GM21825 (cell line): Measurements from ENCODE around the gene DOCK1.

Experiments
- ATAC-seq: cut with Tn5 transposase; IDR thresholded peaks from one replicate; pipeline ENCODE4 v1.9.1; 2021; ENCODE audit warnings: mild to moderate bottlenecking, moderate library complexity; ENCODE audit not compliant: unreplicated experiment

The DOCK1 gene

DNA sequence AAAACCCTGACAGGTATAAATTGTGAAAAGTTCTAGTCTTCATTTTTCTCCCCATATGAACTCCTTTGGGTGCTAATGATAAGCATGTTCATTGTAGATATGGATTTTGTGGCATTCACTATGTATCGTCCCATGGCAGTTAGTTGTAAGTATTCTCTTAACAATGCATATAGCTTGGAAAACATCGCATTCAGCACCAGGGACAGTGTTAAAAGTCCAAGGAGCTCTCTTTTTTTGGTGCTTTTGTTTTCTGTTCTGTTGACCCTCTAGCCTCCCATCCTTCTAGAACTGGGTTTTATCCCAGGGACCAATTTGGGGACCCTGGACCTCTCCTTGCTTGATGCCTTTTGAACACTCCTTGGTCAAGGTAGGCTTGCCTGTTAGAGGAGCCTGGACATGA, 253.4 kb downstream of the DOCK1 start:
- ATAC-seq = no peak

DNA sequence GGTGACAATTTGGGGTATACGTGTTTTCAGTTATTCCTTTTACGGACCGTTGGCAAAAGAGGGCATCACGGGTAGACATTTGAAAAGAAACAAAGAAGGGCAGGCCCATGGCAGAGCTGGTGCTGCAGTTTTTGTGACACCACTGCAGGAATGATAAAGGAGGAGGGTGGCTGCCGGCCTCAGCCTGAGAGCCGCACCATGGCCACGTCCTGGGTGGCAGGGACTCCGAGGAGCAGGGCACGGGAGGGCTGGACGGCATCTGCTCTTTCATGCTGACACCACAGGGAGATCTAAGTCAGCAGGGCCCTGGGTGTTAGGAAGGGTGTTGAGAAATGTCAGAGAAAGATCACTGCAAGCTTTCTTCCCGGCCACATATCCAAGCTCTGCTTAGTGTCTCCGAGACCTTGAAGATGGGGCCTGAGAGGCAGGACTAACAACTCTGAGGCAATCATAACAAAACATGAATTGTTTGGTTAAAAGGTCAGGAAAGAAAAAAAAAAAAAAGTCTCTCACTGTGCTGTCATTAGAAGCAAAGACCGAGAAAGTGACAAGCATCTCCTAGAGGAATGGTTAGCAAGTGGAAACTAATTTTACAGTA, 254.5 kb downstream of the DOCK1 start:
- ATAC-seq = no peak

DNA sequence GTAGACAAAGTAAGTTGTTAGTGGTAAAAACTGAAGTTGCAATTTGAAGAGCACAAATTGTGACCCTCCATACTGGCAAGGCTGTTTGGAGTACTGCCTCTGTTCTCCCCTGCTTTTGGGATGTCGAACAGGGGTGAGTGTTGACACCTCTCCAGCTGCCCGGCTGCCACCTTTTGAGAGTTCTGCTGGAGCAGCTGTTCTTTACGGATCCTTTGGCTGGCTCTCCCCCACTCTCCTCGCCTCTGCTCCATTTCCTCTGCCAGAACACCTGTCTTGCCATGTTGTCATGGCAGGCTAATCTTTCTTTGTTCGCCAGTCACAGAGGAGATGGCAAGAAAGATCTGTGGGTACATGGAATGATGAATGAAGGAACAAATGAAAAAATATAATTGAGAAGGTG, 256.3 kb downstream of the DOCK1 start:
- ATAC-seq = no peak

DNA sequence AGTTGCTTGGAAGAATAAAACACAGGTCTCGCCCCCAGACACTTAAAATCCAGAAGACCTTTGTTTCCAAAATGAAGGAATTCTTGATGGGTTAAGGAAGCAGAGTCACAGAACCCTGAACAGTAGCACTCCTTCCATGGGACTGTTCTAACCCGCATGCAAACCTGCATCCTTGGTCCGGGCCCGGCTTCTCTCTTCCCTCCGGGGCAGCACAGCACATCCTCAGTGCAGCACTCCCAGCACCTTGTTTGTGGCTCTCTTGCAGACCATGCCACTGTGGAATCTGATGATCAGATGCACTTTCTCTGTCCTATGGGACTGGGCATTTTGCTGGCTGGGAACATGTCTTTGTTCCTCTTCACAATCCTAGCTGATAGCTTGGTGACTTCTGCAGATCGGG, 257.6 kb downstream of the DOCK1 start:
- ATAC-seq = no peak

DNA sequence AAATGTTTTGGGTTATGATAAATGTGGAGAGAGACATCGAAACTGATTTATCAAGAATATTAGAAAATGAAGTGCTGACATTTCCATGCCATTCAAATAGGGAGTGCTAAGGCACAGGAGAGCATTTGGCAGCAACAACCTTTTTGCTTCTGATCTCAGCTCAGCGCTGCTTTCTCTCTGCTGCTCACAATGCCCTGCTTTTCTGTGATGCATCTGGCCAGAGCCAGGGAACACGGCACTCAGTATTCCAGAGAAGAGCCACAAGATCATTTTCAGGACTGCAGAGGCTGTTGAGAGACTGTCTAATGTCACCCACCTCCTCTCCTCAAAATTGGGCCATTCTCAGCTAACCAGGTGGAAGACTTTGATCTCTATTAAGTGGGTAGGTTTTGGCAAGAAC, 263.0 kb downstream of the DOCK1 start:
- no peak for ATAC-seq

DNA sequence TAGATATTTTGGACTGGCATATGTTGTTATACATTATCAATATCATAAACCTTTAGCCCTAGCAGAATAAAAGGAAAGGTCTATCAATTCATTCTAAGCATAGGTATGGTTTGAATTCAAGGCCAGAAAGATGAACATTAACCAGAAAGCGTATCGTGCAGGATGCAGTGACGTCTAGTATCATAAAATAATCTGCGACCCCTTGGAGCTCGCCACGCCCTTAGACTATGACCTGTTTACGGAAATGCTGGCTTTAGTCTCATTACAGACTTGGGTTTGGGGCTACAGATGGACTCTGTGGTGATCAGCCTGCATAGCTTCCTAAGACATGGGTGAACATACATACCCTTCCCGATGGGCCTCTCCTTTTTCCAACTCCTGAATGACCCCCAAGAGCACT, 269.6 kb downstream of the DOCK1 start:
- no peak for ATAC-seq

DNA sequence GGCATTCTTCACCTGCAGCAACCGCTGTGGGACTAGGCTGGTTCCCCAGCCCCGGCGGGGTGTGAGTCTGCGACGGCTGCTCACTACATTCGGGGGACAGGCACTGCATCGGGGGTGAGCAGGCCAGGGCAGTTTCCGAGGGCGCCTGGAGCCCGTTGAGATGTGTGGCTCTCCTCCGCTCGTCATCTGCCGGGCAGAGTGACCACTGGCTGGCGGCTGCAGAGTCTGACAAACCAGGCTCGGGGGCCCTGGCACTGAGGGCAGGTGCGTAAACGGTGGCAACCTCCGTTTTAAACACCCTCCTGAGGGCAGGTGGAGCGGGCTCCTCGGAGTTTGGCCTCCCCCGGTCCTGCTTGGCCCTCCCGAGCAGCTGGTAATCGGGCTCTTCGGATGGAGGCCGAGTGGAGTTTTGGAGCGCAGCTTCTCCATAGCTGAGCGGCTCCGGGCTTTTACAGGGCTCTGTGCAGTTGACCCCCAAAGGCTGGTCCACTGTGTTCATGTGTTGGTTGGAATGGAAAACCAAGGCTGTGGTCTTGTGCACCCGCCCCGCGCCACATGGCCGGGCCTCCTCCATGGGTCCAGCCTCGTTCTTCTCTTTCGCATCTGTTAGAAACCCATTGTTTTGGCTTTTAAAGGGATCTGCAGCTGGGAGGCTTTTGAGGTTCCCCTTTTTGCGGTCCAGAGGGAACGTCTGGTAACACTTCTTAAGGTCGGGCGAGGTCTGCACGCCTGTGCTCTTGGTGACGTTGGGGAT, 270.3 kb downstream of the DOCK1 start:
- ATAC-seq = no peak

DNA sequence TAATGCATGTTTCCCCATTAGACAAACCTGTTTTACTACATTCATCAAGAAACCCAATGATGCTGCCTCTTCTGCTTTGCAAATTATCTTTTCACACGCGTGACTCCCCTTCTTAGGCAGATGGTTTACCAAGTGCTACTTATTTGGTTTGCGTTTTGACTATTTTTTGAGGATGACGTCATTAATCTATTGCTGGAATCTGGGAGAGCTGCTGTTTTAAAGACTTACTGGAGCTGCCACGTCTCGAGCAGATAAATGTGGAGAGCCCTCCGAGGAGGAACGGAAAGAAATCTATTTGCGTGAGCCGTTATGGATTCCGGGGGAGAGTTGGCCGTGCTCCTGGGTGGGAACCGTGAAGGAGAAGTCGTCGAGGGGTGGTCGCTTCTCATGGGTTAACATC, 271.4 kb downstream of the DOCK1 start:
- ATAC-seq = no peak

DNA sequence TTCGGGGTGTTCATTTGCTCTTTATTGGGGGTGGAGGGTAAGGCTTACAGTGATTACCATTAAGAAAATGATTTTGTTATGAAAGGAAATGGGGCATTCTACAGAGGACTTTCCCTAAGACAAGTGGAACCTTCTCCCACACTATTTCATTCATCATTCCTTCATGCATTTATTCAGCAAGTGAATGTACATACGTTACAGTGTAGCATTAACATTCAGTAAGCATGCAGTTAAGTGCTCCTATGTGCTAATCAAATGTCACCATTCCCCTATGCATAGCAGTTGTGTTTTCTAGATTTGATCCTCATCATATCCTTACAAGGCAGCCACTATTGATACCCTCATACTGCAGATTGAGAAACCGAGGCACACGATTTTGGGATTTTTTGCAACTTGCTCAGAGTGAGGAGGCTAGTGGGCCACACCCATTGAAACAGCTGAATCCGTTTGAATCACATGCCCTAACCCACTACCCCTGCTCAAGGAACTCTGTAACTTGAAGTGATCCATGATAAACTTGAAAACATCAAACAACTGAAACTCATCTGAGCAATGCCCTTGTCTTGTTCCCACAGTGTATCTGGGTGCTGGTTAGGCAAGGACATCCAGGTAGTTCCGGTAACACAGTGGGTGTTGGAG, 274.5 kb downstream of the DOCK1 start:
- ATAC-seq = no peak

DNA sequence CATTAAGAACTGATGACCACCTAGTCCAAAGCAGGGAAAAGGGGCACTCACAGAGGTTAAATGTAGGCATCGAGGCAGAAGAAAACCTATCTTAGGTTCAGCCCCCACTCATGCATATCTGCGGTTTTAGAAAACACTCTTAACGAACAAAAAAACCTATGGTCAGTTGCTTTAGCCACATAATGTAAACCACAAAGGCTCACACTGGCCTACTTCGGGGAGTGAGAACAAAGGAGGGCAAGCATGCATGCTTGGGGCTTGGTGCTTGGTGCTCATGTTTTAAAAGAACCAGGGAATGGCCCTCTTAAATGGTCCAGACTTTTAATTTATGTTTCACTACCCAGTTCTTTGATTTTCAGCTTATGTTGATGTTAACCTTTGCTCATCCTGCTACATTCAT, 276.9 kb downstream of the DOCK1 start:
- no peak for ATAC-seq

DNA sequence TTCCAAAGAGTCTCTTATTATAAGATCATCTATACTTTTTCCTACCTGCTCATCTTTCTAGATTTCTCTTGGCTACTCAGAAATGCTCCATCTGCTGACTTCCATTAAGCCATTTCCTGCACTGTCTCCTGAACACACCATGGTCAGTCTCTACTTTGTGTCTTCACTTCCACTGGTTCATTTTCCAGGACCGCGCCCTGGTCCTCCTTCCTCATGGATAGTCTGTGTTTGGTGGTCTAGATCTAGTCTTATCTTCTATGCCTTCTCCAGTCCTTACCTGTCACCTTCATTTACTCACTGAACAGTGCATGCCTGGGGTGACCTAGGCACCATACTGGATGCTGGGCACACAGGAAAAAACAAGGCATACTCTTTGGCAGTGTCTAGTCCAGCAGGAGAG, 279.4 kb downstream of the DOCK1 start:
- no peak for ATAC-seq

DNA sequence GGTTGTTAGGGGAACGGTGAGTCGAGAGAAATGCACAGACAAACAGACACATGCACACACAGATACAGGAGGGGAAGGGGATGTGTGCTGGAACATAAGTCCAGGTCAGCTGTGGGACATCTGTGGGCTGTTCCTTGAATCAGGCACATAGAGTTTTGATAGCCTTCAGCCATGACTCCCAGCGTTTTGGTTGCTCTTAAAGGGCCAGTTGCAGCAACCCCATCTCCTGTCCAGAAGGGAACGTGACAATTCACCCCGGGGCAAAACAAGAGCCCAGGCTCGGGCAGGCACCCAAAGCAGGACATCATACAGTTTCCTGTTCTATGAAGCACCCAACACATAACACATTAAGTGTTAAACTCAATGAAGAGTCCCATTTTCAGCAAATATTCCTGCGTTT, 281.6 kb downstream of the DOCK1 start:
- no peak for ATAC-seq

DNA sequence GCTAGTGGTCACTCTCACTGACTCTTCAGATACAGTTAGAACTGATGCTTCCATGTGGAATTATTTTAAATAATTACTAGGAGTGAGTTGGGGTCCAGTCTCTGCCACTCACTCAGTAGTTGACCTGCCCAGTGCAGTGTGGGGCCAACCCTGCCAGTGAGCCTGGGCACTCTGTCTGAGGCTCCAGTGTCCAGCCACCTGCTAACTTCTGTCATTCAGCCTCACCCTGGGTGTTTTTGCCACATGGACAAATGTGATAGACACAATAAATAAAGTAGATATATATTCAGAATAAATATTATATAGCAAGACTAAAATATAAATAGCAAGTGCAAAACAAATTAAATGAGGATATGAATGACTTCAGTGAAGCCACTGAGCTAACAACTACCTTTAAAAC, 284.0 kb downstream of the DOCK1 start:
- ATAC-seq = no peak

DNA sequence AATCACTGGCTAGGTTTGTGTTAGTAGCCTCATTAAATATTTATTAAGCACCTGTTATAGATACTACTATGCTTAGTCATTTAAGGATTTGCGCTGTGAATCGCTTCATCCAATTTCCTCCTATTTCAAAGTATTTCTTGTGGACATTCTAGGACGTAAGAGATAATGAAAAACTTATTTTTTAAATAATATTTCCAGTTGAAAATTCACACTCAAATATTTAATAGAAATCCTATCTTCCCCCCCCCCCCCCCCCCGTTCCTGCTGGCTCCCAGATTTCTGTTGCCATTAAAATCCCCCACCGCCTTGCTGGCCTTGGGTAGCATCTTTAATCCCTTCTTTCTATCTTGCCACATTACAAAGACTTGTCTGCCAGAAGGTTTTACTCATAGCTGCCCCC, 285.2 kb downstream of the DOCK1 start:
- ATAC-seq = no peak

DNA sequence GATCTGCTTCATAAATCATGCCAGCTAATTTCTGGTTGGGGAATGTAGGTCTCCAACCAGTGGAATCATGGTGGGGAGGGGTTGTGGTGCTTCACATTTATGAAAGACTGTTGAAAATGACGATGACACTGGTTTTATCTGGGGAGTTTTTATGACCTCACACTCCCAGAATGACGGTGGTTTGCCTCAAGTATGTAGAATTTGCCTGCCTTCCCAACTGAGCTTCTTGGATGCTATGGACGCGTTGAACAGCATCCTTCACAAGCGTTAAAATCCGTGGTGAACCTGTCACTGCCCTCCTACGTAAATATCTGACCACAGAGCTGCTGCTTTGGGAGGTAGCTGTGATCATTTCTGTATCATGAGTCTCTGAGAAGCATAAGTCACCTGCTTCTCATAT, 287.9 kb downstream of the DOCK1 start:
- no peak for ATAC-seq

DNA sequence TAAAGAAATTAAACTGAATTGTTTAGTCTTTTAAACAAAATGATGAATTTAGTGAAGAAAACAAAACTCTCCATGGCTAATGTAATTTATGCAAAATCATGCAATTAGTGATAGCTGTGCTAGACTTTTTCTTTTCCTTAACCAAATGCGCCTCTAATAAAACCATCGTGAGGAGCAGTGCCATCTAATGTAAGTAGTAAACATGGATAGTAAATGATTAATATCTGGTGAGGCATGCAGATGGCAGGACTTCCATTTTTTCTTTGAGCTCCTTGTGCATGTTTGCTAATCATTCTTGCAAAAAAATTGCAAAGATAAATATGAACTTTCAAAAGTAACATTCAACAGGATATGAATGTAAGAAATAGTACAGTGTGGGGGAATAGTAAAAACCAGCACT, 288.9 kb downstream of the DOCK1 start:
- ATAC-seq = no peak

DNA sequence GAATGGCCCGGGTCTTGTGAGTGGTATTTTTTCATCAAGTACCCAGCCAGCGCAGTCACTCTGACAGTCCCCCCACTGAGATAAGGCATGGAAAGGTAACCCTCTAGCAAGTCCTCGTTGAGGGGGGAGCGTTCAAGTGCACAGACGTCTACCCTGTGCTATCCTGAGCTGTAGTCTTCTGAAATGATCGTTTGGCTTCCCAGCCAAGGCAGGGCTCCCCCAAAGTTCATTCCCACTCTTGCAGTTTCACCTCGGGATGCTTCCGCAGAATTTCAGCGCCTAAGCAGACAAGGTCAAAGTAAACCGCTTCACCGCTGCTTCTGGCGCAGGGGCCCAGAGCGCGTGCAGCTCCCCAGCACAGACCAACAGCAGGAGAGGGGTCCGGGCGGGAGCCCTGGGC, 289.4 kb downstream of the DOCK1 start:
- ATAC-seq = no peak

DNA sequence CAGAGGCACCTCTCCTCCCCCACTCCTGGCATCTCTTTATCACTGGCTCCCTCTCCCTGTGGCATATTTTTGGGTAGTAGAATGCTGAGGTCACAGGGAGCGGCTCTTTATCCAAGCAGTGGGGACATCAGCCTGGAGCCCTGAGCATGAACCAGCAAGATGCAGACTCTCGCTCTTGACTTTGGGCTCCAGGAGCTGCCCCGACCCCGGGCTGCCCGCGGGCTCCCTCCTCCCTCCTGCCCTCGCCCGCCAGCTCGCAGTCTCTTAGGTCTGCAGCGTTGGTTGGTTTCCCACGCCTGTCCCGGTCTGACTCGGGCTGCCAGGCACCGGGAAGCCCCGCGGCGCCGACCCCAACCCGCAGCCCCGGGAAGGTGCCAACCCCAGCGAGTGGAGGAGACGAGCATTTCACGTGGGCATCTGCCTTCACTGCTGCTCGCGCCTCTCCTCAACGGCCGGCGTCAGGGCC, 289.8 kb downstream of the DOCK1 start:
- no peak for ATAC-seq

DNA sequence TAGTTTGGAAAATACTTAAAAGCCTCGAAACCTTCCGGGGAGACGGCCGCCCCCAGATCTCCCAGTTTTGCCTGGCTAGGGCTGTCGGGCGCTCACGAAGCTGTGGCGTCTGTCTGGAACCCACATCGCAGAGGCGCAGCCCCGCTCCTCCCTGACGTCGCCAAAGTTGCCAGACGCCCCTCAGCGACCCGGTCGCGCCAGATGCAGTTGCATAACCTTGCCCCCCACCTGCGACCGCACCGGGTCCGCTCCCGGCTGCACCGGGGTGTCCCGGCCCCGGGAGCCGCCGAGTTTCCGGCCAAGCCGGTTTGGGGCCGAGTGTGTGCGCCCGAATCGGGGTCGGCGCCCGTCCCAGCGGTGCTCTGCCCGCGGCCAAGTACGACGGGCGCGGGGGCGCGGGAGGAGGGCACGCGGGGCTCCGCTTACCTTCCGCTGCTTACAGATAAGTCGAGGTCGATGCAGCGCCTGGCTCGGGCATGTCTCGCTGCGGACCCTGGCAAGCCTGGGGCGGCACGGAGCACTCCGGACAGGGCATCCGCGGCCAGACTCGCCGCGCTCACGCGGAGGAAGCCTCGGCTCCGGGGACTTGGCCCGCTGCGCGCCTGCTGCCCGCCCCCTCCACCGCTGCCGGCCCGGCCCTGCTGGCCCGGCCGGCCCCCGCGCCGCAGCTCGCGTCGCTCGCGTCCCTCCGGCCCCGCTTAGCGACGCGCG, 290.5 kb downstream of the DOCK1 start:
- ATAC-seq = no peak

DNA sequence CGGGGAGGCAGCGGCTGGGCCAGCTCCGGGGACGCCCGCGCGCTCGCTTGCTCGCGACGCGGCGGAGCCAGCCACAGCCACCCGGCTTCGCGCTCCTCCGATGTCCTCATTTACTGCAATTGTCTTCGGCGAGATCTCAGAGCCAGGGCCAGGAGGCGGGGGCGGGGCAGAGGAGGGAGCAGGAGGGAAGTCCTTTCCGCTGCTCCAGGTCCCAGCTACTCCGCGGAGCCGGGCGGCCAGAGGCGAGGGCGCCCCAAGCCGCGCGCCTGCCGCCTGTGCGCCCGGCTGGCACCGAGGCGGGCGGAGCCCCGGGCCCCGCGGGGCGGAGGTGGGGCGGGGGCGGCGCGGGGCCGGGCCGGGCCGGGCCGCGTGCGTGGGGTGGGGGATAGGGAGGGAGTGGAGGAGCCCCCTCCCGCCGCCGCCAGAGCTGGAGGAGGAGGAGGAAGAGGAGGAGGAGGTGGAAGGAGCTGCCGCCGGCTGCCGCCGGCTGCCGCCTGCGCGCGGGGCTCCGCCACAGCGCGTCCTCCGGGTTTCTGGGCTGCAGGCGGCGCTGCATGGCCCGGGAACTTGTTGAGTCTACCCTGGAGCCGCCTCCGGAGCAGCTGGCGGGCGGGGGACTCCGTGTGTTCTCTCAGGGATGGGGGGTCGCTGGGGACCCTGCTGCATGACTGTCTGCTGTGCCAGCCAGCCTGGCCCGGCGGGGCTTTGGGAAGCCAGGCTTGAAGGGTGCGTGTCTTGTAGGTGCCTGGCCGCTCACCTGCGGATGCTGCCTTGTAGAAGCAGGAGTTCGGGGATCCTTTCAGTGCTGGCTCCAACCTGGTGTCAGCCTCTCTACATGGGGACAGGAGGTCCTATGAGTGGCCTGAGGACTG, 291.3 kb downstream of the DOCK1 start, which contains the start of gene INSYN2A:
INSYN2A (minus strand) TSS at position 310 of the 872 bp plus-strand sequence. CDS start 20,196 bp downstream, outside the sequence.
- no peak for ATAC-seq

DNA sequence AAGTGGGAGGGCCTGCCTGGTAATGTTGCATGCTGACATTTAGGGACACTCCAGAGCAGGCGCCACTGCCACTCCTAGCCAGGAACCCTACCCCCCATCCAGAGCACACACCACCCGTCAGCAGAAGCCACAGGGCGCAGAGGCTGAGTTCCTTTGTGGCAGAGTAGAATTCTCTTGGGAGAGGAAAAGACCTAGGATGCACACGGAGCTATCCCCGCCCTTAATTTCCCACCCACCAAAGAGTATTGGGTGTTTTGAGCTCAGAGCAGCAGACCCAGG, 291.9 kb downstream of the DOCK1 start:
- no peak for ATAC-seq
